MG63 (cell line): ENCODE data around the gene HADHA. TPM values are rescaled to one million over a fixed set of nuclear protein-coding genes. Genes with fewer than 3 reads are reported as not detected.
A peak's percentile ranks its signal among the peaks of the same experiment; 100 is the strongest.

Experiments
- DNase-seq: peaks from one replicate; pipeline ENCODE4 v3.0.0-alpha.2; 2020
- H3K27me3 ChIP-seq: fragments of 250-450 bp; sonication (Bioruptor Pico); 2 replicates; pipeline ENCODE4 v1.5.1; 2020; ENCODE audit warnings: mild to moderate bottlenecking, moderate library complexity
- H3K36me3 ChIP-seq: fragments of 250-450 bp; sonication (Bioruptor Pico); 2 replicates; pipeline ENCODE4 v1.5.1; 2020; ENCODE audit warnings: mild to moderate bottlenecking, moderate library complexity
- H3K4me3 ChIP-seq: fragments of 250-450 bp; sonication (Bioruptor Pico); 2 replicates; pipeline ENCODE4 v1.5.1; 2020; ENCODE audit warnings: mild to moderate bottlenecking, moderate library complexity
- H3K9me3 ChIP-seq: fragments of 250-450 bp; sonication (Bioruptor Pico); 2 replicates; pipeline ENCODE4 v1.5.1; 2020; ENCODE audit warnings: mild to moderate bottlenecking, moderate library complexity
- total RNA-seq: library from RNA; depleted of rRNA; stranded (reverse); fragments of >200 nt; shearing (Covaris generic); gene quantifications from 2 replicates; pipeline ENCODE4 v1.2.3, GENCODE V29; 2014; ENCODE audit warnings: low replicate concordance

Gene HADHA
- total RNA-seq, 1 experiment from 2014 or later = 141 TPM

DNA sequence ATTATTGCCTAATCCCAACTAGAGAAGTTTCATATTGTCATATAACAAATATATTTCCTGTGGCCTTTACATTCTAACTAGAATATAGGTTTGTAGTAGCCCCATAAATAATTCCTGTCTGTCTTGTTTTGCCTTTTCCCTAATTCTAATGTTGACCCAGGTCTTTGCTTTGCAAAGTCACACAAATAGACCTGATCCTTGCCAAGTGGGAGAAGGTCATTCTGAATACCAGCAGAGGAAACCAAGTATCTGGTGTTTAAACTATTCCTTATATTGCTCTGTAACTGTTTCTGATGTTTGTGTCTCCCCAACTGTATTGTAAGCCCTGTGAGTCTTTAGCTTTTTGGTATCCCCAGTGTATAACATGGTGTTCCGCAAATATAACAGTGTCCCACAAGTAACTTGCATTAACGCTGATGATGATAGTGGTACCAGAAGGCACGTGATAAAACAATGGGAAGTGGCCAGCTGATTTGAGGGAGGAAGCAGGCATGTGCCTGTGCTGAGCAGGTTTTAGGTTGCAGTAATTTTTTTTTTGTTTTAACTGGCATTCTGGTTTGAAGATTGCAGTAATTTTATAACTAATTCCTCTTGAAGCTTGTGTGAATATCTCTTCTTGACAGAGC is 11.4 kb upstream of the HADHA start:
- Histone ChIP-seq H3K36me3 (peaks cover 25% of the 10 kb centered on the region), H3K27me3 (no peaks in the 10 kb centered on the region), H3K4me3 (no peak overlapping the region), H3K9me3 (no peaks in the 10 kb centered on the region)
- DNase-seq = no peak

DNA sequence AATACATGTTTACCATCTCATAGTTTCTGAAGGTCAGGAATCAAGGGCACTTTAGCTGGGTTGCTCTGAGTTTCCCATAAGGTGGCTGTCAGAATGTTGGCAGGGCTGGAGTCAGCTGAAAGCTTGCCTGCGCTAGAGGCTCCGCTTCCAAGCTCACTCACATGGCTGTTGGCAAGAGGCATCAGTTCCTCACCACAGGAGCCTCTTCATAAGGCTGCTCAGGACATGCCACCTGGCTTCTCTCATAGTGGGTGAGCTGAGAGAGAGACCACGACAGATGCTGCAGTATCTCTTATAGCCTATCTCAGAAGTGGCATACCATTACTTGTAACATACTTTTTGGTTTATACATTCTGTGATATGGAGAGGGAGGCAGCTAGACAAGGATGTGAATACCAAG is 7.5 kb upstream of the HADHA start:
- H3K36me3 ChIP-seq = peaks cover 16% of the 10 kb centered on the region
- peak; percentile 49 for DNase-seq
- no peaks in the 10 kb centered on the region for H3K27me3 ChIP-seq
- H3K9me3 ChIP-seq = no peaks in the 10 kb centered on the region
- H3K4me3 ChIP-seq = no peak overlapping the region

DNA sequence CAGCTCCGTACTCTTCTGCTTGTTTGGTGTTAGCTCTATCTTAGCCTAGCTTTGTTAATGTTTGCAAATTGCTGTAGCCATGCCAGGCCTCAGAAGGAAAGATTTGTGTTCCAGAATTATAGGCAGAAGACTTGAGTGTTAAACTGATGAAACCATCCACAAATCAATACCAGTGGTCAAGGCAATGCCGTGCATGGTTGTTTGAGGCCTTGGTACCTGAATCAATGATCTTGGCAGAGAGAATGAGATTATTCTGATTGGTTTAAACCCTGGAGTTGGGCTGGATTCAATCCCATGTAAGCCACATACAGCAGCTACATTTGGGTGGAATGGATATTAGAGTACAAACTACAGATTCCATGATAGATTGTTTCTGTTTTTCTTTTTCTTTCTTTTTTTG is 5.2 kb upstream of the HADHA start:
- H3K36me3 ChIP-seq = peaks cover 3% of the 10 kb centered on the region; the same call in 1 of the 2 replicates
- H3K9me3 ChIP-seq = no peaks in the 10 kb centered on the region
- no peak for DNase-seq
- H3K4me3 ChIP-seq = no peak overlapping the region
- H3K27me3 ChIP-seq = no peaks in the 10 kb centered on the region

DNA sequence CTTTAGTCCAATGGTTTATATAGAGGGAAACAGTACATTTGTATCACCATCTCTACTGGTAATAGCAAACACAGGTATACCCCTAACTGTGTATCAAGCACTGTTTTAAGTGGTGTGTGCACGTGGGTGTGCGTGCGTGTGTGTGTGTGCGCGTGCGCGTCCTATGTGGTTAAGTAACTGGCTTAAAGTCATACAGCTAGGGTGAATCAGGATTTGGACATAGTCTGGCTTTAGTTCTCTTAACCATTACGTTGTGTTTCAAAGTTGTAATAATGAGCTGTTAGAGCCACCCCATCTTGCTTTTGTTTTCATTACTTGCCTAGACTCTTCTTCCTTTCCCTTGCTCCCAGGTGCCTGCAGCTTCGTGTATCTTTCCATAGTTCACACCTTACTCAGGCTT is 2.4 kb upstream of the HADHA start:
- H3K36me3 ChIP-seq = peaks cover 3% of the 10 kb centered on the region; the same call in 1 of the 2 replicates
- no peaks in the 10 kb centered on the region for H3K9me3 ChIP-seq
- DNase-seq = peak; percentile 80
- peak overlapping the region; percentile 83 for H3K4me3 ChIP-seq
- H3K27me3 ChIP-seq = no peaks in the 10 kb centered on the region

DNA sequence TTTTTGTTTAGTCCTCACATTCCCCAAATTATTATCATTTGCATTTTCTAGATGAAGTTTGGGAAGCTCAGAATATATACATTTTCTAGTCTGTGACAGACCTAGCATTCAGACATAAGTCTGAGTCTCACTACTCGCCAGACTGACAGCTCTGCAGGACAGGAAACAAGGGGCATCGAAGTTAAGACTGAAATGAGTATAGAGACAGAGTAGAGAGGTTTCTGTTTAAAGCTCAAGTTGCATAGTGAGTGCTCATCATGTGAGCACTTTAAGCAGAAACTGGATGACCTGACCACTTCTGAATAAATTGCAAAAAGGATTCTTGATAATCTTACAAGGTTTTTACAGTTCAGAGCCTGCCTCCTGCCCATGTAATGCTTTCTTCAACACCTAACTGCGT is 1.4 kb upstream of the HADHA start:
- Histone ChIP-seq H3K27me3 (no peaks in the 10 kb centered on the region), H3K9me3 (no peaks in the 10 kb centered on the region), H3K4me3 (peak overlapping the region; percentile 83), H3K36me3 (peaks cover 3% of the 10 kb centered on the region; the same call in 1 of the 2 replicates)
- DNase-seq = no peak

DNA sequence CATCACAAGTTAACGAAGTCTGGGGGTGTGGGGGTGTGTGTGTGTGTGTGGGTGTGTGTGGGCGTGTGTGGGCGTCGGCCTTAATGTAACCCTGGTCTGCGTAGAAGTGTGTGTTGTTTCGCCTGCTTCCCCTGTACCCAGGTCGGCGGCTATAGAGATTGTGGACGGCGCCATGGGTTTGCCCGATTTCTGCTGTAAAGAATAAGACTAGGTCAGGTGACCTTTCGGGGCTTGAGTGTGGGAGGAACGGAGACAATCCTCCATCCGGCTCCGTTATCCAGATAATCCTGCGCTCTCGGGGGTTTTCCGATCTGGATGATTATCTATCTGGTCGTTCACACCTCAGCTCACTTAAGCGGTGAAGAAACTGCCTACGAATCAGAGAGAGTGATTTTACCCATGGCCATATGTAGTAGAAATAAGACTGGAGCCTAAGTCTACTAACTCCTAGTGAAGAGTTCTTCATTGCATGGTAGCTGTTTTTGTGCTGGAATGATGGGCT is 850 bp upstream of the HADHA start:
- no peaks in the 10 kb centered on the region for H3K27me3 ChIP-seq
- H3K4me3 ChIP-seq = peak overlapping the region; percentile 83
- H3K36me3 ChIP-seq = peaks cover 3% of the 10 kb centered on the region; the same call in 1 of the 2 replicates
- no peaks in the 10 kb centered on the region for H3K9me3 ChIP-seq
- DNase-seq = peak; percentile 45

DNA sequence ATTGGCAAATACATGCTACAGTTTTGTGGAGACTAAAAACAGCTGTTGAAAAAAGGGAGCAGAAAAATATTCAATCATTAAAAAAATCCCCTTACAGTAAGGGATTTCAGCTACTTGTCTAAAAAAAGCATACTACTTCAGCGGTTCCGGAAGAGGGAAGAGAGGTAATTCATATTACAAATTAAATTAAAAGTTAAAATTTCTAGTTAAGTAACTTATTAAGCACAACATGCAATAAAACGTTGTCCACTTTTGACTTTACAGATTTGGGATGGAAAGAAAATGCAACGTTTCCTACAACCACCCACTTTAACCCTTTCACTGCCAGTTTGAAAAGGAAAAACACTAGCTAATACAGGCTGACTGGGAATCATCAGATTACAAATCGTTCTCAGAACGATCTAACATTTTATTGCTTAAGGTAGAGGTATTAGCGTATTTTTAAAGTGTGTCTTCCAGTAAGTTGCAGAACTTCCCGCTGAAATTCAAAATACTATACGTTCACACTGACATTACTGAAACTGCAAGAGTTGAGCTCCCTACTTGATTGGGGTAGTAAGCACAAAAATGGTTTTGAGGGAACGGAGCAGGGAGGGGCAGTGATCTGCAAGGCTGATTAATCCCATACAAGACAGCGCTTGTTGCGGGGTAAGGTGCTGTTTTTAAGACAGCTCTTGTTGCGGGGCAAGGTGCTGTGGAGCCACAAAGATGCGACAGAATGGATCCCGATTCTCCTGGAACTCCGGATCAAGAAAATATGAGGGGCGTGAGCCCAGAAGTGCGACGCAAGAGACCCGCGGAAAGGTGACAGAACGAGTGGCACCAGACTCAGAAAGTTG is 743 bp downstream of the HADHA start:
- peaks cover 6% of the 10 kb centered on the region; the same call in 1 of the 2 replicates for H3K36me3 ChIP-seq
- no peaks in the 10 kb centered on the region for H3K9me3 ChIP-seq
- no peak for DNase-seq
- peak overlapping the region; percentile 83 for H3K4me3 ChIP-seq
- H3K27me3 ChIP-seq = no peaks in the 10 kb centered on the region

DNA sequence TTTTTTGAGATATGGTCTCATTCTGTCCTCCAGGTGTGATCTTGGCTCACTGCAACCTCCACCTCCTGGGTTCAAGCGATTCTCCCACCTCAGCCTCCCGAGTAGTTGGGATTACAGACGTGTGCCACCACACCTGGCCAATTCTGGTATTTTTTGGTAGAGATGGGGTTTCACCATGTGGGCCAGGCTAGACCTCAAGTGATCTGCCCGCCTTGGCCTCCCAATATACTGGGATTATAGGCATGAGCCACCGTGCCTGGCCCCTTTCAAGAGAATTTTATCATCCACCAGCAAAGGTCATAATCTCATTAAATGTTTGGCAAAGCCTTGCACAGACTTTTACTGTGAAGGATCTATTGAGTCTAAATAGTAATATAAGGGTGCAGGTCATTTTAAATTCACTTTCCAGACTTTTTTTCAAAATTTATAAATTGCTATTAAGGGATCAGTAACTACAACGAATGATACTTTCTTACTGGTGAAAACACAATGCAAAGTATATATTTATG is 2.5 kb downstream of the HADHA start:
- H3K9me3 ChIP-seq = no peaks in the 10 kb centered on the region
- no peaks in the 10 kb centered on the region for H3K27me3 ChIP-seq
- peak overlapping the region; percentile 83; the same call in 1 of the 2 replicates for H3K4me3 ChIP-seq
- DNase-seq = no peak
- peaks cover 15% of the 10 kb centered on the region for H3K36me3 ChIP-seq

DNA sequence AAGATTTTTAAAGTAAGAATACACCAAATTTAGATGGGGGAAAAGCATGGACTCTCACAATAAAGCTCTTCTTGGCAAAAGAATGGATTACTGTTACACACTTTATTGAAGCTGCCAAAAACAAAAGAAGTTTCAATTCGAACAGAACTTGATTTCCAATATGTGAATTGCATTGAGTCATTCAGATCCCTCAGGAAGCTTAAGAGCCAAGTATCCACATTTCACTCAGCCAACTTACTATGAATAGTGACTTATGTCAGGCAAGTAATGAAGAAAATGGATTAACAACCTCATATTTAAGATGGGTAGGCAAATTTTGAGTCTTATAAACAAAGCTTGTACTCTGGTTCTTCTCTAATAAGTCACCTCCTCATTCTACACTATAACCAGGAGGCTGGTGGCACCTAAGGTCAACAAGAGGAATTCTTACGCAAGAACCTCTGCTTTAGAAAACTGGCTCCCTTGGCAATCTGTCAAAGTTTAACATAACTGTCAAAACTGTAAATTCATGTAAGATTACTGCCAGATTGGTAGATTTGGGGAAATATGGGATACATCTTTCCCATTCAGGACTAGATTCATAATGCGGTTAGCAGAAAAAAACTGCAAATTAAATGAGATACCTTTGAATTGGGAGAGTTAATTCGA is 6.0 kb downstream of the HADHA start:
- no peaks in the 10 kb centered on the region for H3K9me3 ChIP-seq
- no peak overlapping the region for H3K4me3 ChIP-seq
- DNase-seq = no peak
- peaks cover 44% of the 10 kb centered on the region for H3K36me3 ChIP-seq
- no peaks in the 10 kb centered on the region for H3K27me3 ChIP-seq

DNA sequence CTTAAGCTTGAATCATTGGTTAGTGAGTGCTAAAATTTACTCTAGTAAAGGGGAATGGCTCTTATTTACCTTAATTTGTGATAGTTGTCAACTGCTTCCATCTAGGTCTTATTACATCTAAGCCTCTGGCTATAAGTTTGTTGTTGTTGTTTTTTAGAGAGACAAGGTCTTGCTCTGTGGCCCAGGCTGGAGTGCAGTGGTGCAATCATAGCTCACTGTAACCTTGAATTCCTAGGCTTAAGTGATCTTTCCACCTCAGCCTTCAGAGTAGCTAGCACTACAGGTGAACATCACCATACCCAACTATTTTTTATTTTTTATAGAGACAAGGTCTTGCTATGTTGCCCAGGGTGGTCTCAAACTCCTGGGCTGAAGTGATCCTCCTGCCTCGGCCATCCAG is 6.6 kb downstream of the HADHA start:
- peaks cover 50% of the 10 kb centered on the region for H3K36me3 ChIP-seq
- H3K27me3 ChIP-seq = no peaks in the 10 kb centered on the region
- no peak for DNase-seq
- no peaks in the 10 kb centered on the region for H3K9me3 ChIP-seq
- H3K4me3 ChIP-seq = no peak overlapping the region

DNA sequence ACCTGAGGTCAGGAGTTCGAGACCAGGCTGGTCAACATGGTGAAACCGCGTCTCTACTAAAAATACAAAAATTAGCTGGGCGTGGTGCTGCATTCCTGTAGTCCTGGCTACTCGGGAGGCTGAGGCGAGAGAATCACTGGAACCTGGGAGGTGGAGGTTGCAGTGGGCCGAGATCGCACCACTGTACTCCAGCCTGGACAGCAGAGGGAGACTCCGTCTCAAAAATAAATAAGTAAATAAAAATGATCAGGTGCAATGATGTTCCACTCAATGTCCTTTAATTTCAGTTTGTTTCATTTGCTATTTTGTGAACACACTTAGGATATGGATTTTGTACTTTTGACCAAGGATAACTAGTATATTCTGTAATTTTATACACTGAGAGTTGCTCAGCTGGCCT is 9.3 kb downstream of the HADHA start:
- Histone ChIP-seq H3K4me3 (no peak overlapping the region), H3K27me3 (no peaks in the 10 kb centered on the region), H3K36me3 (peaks cover 68% of the 10 kb centered on the region), H3K9me3 (no peaks in the 10 kb centered on the region)
- no peak for DNase-seq

DNA sequence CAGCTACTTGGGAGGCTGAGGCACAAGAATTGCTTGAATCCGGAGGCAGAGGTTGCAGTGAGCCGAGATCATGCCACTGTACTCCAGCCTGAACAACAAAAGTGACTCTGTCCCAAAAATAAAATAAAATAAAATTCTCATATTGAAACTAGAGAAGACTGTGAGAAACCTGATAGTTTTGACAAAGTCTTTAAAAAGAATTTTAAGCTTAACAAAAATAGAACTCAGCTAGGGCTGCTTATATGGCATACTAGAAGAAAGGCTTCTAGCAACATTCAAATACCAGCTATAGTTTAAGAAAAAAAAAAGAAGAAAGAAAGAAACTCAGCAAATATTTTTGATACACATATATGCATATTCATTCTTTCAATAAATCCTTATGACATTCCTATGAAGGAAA is 13.6 kb downstream of the HADHA start:
- no peak overlapping the region for H3K4me3 ChIP-seq
- no peak for DNase-seq
- H3K36me3 ChIP-seq = peaks cover 80% of the 10 kb centered on the region
- no peaks in the 10 kb centered on the region for H3K27me3 ChIP-seq
- H3K9me3 ChIP-seq = no peaks in the 10 kb centered on the region

DNA sequence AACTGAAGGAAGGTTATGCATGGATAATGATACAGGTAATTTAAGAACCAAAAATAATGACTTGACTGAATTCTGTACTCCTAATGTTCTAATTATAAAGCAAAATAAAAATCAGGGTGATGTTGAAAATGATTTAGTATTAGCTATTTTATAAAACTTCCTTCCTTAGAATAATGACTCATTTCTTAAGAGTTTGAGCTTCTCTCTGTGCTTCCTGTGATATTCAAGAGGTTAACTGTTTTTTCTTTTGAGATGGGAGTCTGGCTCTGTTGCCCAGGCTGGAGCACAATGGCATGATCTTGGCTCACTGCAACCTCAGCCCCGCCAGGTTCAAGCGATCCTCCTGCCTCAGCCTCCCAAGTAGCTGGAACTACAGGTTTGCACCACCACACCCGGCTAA is 14.8 kb downstream of the HADHA start:
- H3K36me3 ChIP-seq = peaks cover 78% of the 10 kb centered on the region
- H3K9me3 ChIP-seq = no peaks in the 10 kb centered on the region

DNA sequence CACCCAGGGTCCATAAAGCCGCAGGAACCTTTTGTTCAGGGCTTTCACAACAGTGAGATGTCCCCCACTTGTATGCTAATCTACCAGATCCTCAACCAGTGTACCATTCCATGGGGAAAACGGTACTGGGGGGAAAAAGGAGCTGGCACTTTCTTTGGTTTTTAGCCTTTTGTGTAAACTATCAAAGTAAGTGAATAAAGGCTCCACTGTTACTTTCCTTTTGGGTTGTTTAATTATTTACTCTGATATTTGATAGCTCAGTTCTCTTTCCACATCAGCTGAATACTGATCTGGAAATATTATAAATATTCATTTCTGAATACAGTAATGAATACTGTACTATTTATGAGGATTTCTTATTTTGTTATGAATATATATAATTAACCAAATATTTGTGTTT is 20.3 kb downstream of the HADHA start:
- DNase-seq = no peak
- no peaks in the 10 kb centered on the region for H3K9me3 ChIP-seq
- peaks cover 73% of the 10 kb centered on the region for H3K36me3 ChIP-seq
- H3K27me3 ChIP-seq = no peaks in the 10 kb centered on the region
- H3K4me3 ChIP-seq = no peak overlapping the region

More for the DNA sequence above, 14.8 kb downstream of the HADHA start:
- DNase-seq = no peak
- H3K4me3 ChIP-seq = no peak overlapping the region
- no peaks in the 10 kb centered on the region for H3K27me3 ChIP-seq

DNA sequence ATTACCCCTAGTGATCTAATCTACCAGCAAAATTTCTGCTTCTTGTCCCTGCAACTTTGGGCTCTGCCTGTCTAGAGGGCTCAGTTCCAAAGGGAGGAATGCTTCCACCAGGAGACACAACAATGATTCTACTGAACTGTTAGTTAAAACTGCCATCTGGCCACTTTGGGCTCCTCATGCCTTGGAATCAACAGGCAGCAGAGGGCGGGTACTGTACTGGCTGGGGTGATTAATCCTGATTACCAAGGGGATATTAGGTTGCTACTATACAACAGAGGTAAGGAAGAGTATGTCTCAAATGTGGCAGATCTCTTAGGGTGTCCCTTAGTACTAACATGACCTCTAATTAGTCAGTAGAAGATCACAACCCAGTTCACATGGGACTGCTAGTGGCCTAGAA is 21.4 kb downstream of the HADHA start:
- H3K9me3 ChIP-seq = peaks cover 5% of the 10 kb centered on the region
- no peak overlapping the region for H3K4me3 ChIP-seq
- DNase-seq = no peak
- peaks cover 72% of the 10 kb centered on the region for H3K36me3 ChIP-seq
- no peaks in the 10 kb centered on the region for H3K27me3 ChIP-seq

DNA sequence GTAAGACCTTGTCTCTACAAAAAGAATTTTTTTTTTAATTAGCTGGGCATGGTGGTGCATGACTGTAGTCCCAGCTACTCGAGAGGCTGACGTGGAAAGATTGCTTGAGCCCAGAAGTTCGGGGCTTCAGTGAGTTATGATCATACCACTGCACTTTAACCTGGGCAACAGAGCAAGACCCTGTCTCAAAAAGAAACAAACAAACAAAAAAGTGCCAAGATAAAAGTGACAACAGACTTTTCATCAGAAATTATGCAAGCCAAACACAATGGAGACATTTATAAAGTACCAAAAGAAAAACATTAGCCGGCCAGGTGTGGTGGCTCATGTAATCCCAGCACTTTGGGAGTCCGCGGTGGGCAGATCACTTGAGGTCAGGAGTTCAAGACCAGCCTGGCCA is 26.7 kb downstream of the HADHA start:
- no peak overlapping the region for H3K4me3 ChIP-seq
- no peak for DNase-seq
- peaks cover 81% of the 10 kb centered on the region for H3K36me3 ChIP-seq
- H3K27me3 ChIP-seq = no peaks in the 10 kb centered on the region
- peaks cover 13% of the 10 kb centered on the region for H3K9me3 ChIP-seq

DNA sequence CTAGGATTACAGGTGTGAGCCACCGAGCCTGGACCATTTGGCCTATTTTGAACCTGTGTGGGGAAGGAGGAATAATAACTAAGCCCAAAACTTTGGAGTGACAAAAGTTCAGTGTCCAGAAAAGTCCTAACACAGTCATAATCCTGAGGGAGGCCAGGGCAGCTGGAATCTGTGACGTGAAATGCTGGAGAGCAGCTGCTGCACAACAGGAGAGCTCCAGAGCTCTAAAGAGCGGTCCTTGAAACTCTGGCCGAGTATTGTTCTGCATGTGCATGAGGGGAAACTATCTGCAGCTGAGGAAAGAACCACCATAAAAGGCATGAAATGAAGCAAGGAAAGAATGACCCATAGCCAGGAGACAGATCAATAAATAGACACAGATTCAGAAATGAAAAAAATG is 27.8 kb downstream of the HADHA start:
- Histone ChIP-seq H3K27me3 (no peaks in the 10 kb centered on the region), H3K36me3 (peaks cover 79% of the 10 kb centered on the region), H3K4me3 (no peak overlapping the region), H3K9me3 (peaks cover 13% of the 10 kb centered on the region)
- DNase-seq = no peak
